SK-N-SH (cell line): ENCODE results near the gene MAP6. TPM values are rescaled to one million over a fixed set of nuclear protein-coding genes. Genes with fewer than 3 reads are reported as not detected.

ENCODE experiments used
- CTCF ChIA-PET: fragments of 300-600, 350-600 bp; formaldehyde crosslinking; extraction: SDS; loops from one replicate; lab custom pipeline; 2021; lab: Yijun Ruan, JAX
- POLR2A ChIA-PET: fragments of 350-600 bp; sonication (Branson Sonifier 250); formaldehyde crosslinking; extraction: SDS; loops from one replicate; lab custom pipeline; 2020; ENCODE audit warnings: antibody characterized with exemption, inconsistent platforms; lab: Yijun Ruan, JAX
- DNase-seq: peaks from one replicate; pipeline ENCODE4 v3.0.0; 2012
- H2AFZ ChIP-seq: fragments of 200-600 bp; sonication (generic); 2 replicates; pipeline ENCODE4 v1.8.1; 2016; ENCODE audit warnings: antibody characterized with exemption, mild to moderate bottlenecking, low read depth
- H3F3A ChIP-seq: fragments of 200-600 bp; sonication (generic); replicated peaks from 2 replicates; pipeline ENCODE3; 2016; ENCODE audit warnings: antibody characterized with exemption, mild to moderate bottlenecking; ENCODE audit not compliant: insufficient read depth
- H3K27ac ChIP-seq, 2 experiments: fragments of 200-500 bp in 1 of 2; fragments of 200-600 bp in 1 of 2; sonication (Bioruptor generic) in 1 of 2; sonication (generic), shearing (Covaris generic) in 1 of 2; 2 replicates each; pipeline versions ENCODE4 v1.5.1 to v1.6.1; 2014 to 2016; ENCODE audit warnings: low read depth in 2 of 2, inconsistent platforms in 1 of 2, low read length in 1 of 2, mild to moderate bottlenecking in 1 of 2, mixed read lengths in 1 of 2
- H3K27me3 ChIP-seq: fragments of 200-600 bp; sonication (generic), shearing (Covaris generic); 2 replicates; pipeline ENCODE4 v1.6.1; 2016; ENCODE audit warnings: mixed run types; ENCODE audit not compliant: insufficient read depth
- H3K36me3 ChIP-seq, 2 experiments: fragments of 200-500 bp in 1 of 2; fragments of 200-600 bp in 1 of 2; sonication (Bioruptor generic) in 1 of 2; sonication (generic) in 1 of 2; replicated peaks in 1 of 2; 2 replicates each; pipeline versions ENCODE3 to v1.5.1; 2014 to 2016; ENCODE audit warnings: low read length in 1 of 2, mild to moderate bottlenecking in 1 of 2; ENCODE audit not compliant: insufficient read depth in 2 of 2, control insufficient read depth in 1 of 2
- H3K4me1 ChIP-seq, 2 experiments: fragments of 200-500 bp in 1 of 2; fragments of 200-600 bp in 1 of 2; sonication (Bioruptor generic) in 1 of 2; sonication (generic), shearing (Covaris generic) in 1 of 2; 2 replicates each; pipeline versions ENCODE4 v1.5.1 to v1.6.1; 2014 to 2016; ENCODE audit warnings: low read depth in 1 of 2, low read length in 1 of 2, mixed run types in 1 of 2; ENCODE audit not compliant: insufficient read depth in 2 of 2, control insufficient read depth in 1 of 2
- H3K4me2 ChIP-seq: fragments of 200-600 bp; sonication (generic), shearing (Covaris generic); 2 replicates; pipeline ENCODE4 v1.6.1; 2017; ENCODE audit warnings: mixed run types
- H3K4me3 ChIP-seq, 2 experiments: fragments of 200-500 bp in 1 of 2; fragments of 200-600 bp in 1 of 2; sonication (Bioruptor generic) in 1 of 2; sonication (generic), shearing (Covaris generic) in 1 of 2; 2 replicates each; pipeline versions ENCODE4 v1.5.1 to v1.8.1; 2014 to 2016; ENCODE audit warnings: low read depth in 2 of 2, inconsistent platforms in 1 of 2, low read length in 1 of 2, mild to moderate bottlenecking in 1 of 2, mixed read lengths in 1 of 2, moderate library complexity in 1 of 2
- H3K79me2 ChIP-seq: fragments of 200-600 bp; sonication (generic); 2 replicates; pipeline ENCODE4 v1.8.1; 2017; ENCODE audit warnings: mild to moderate bottlenecking; ENCODE audit not compliant: insufficient read depth
- H3K9ac ChIP-seq: fragments of 200-600 bp; sonication (generic); 2 replicates; pipeline ENCODE4 v1.6.1; 2017; ENCODE audit warnings: mixed run types
- H3K9me2 ChIP-seq: fragments of 200-600 bp; sonication (generic); 2 replicates; pipeline ENCODE4 v1.6.1; 2017; ENCODE audit warnings: mixed run types
- H3K9me3 ChIP-seq: fragments of 200-600 bp; sonication (generic); 2 replicates; pipeline ENCODE4 v1.6.1; 2017; ENCODE audit warnings: mixed run types, mild to moderate bottlenecking, moderate library complexity
- H4K20me1 ChIP-seq: fragments of 200-600 bp; sonication (generic); 2 replicates; pipeline ENCODE4 v1.6.1; 2017; ENCODE audit warnings: mild to moderate bottlenecking, mixed run types; ENCODE audit not compliant: insufficient read depth
- CHD2 ChIP-seq: fragments of 150-350 bp; IDR thresholded peaks from 2 replicates; pipeline ENCODE4 v1.6.1; 2018; ENCODE audit warnings: low read length; ENCODE audit not compliant: partially characterized antibody
- ELF1 ChIP-seq: IDR thresholded peaks from 2 replicates; pipeline ENCODE4 v1.4.0; 2012
- EP300 ChIP-seq, 2 experiments: IDR thresholded peaks; 2 replicates each; pipeline versions ENCODE4 v1.4.0 to v1.6.1; 2012; ENCODE audit warnings: borderline replicate concordance in 1 of 2, low read depth in 1 of 2, low read length in 1 of 2
- EZH2phosphoT487 ChIP-seq: fragments of 200-600 bp; sonication (generic); IDR thresholded peaks from 2 replicates; pipeline ENCODE4 v1.6.1; 2017; ENCODE audit warnings: low read depth, mixed run types, mild to moderate bottlenecking, antibody characterized with exemption, moderate library complexity, borderline replicate concordance
- FOXJ3 ChIP-seq: sonication (generic); formaldehyde crosslinking; IDR thresholded peaks from 2 replicates; pipeline ENCODE4 v1.5.1; 2020; ENCODE audit warnings: mild to moderate bottlenecking, missing genetic modification reagents
- FOXM1 ChIP-seq: IDR thresholded peaks from 2 replicates; pipeline ENCODE4 v1.4.0; 2012; ENCODE audit warnings: low read depth, mild to moderate bottlenecking
- GABPA ChIP-seq: IDR thresholded peaks from 2 replicates; pipeline ENCODE4 v1.4.0; 2012; ENCODE audit warnings: low read depth, mild to moderate bottlenecking
- GATA2 ChIP-seq: sonication (generic); formaldehyde crosslinking; IDR thresholded peaks from 2 replicates; pipeline ENCODE4 v1.5.0; 2020; ENCODE audit warnings: mild to moderate bottlenecking, missing genetic modification reagents
- JUND ChIP-seq: IDR thresholded peaks from 2 replicates; pipeline ENCODE4 v1.4.0; 2012
- MEF2A ChIP-seq: IDR thresholded peaks from 2 replicates; pipeline ENCODE4 v1.4.0; 2012; ENCODE audit warnings: low read depth, borderline replicate concordance
- NRF1 ChIP-seq: IDR thresholded peaks from 2 replicates; pipeline ENCODE4 v1.6.1; 2012; ENCODE audit warnings: low read depth, mild to moderate bottlenecking, low read length
- POLR2AphosphoS5 ChIP-seq: IDR thresholded peaks from 2 replicates; pipeline ENCODE4 v1.6.1; 2012; ENCODE audit warnings: low read depth, low read length
- RCOR1 ChIP-seq: fragments of 150-350 bp; IDR thresholded peaks from 2 replicates; pipeline ENCODE4 v1.6.1; 2017; ENCODE audit warnings: antibody characterized with exemption, low read length
- SMC3 ChIP-seq: IDR thresholded peaks from 2 replicates; pipeline ENCODE4 v1.6.1; 2012; ENCODE audit warnings: low read depth, low read length, improper control_type of control experiment
- TAF1 ChIP-seq: IDR thresholded peaks from 2 replicates; pipeline ENCODE4 v1.6.1; 2012; ENCODE audit warnings: low read depth, mild to moderate bottlenecking, low read length, moderate library complexity, borderline replicate concordance
- TCF12 ChIP-seq: IDR thresholded peaks from 2 replicates; pipeline ENCODE4 v1.4.0; 2012
- TEAD4 ChIP-seq: IDR thresholded peaks from 2 replicates; pipeline ENCODE4 v1.4.0; 2012; ENCODE audit warnings: mild to moderate bottlenecking, borderline replicate concordance; ENCODE audit not compliant: insufficient read depth
- YY1 ChIP-seq: IDR thresholded peaks from 2 replicates; pipeline ENCODE4 v1.4.0; 2012; ENCODE audit warnings: low read depth, mild to moderate bottlenecking
- WGBS: methylation state at CpG from one replicate; pipeline ENCODE4 v1.1.6; 2017; ENCODE audit warnings: low lambda C conversion rate; 5-methylcytosine and 5-hydroxymethylcytosine counted together
- polyA plus RNA-seq, 3 experiments: library from polyadenylated mRNA; depleted of rRNA; stranded (reverse); fragments of >200 nt; gene quantifications; 2 replicates each; pipeline ENCODE4 v1.2.3, GENCODE V29; 2012
- TF ChIP-seq, protein P1 (sequence below): fragments of 150-350 bp; IDR thresholded peaks from 2 replicates; pipeline ENCODE4 v1.6.1; 2016; ENCODE audit warnings: mild to moderate bottlenecking, low read depth, low read length
- TF ChIP-seq, protein P2 (sequence below): IDR thresholded peaks from 2 replicates; pipeline ENCODE4; 2012
- TF ChIP-seq, protein P3 (sequence below): IDR thresholded peaks from 2 replicates; pipeline ENCODE4 v1.6.1; 2012; ENCODE audit warnings: mild to moderate bottlenecking, low read depth, low read length, moderate library complexity
- TF ChIP-seq, protein P4 (sequence below): IDR thresholded peaks from 2 replicates; pipeline ENCODE4 v1.4.0; 2012; ENCODE audit warnings: low read depth, borderline replicate concordance

Gene MAP6
- polyA plus RNA-seq, 1 of the 3 experiments (the other 2 are of a cell fraction): 11.1 TPM

DNA sequence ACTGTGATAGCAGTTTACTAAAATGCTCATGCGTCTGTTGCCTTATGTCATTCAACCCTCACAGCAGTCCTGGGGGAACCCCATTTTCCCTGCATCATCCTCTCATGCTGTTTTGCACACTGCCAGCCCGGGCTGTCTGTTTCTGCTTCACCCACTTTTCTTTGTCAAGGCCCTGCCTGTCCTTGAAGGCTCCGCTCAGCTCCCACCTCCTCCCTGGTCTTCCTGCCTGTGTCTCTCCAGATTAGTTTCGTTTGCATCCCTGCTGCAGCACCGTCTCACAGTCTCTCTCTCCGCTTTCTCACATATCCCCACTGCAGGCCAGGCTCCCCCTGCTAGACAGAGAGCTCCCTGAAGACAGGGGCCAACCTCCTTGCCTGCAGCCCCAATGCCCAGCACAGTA lies 76.9 kb downstream of the MAP6 start:
- H3K4me3 ChIP-seq: no peak overlapping the region
- H3K4me1 ChIP-seq: peaks cover 0 to 10% of the 10 kb centered on the region in 2 experiments; a peak in 1 of 4 replicates
- no peaks in the 10 kb centered on the region for H3K36me3 ChIP-seq
- TF ChIP-seq, protein P1, sequence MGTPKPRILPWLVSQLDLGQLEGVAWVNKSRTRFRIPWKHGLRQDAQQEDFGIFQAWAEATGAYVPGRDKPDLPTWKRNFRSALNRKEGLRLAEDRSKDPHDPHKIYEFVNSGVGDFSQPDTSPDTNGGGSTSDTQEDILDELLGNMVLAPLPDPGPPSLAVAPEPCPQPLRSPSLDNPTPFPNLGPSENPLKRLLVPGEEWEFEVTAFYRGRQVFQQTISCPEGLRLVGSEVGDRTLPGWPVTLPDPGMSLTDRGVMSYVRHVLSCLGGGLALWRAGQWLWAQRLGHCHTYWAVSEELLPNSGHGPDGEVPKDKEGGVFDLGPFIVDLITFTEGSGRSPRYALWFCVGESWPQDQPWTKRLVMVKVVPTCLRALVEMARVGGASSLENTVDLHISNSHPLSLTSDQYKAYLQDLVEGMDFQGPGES: no peak
- TF ChIP-seq EP300 (IDR thresholded peaks at IDR 0.05; ENCODE audit: borderline replicate concordance in 1 of 2, low read depth in 1 of 2, low read length in 1 of 2) (no peak), TCF12 (no peak), JUND (no peak), YY1 (no peak), MEF2A (no peak), NRF1 (no peak)
- TF ChIP-seq, all 33 proteins: peak for 0
- Histone ChIP-seq H3K9me3 (no peaks in the 10 kb centered on the region), H3K79me2 (no peaks in the 10 kb centered on the region), H3K9ac (no peak overlapping the region), H3K4me2 (no peak overlapping the region), H4K20me1 (no peaks in the 10 kb centered on the region), H2AFZ (no peak overlapping the region), H3F3A (no peaks in the 10 kb centered on the region), H3K27me3 (no peaks in the 10 kb centered on the region), H3K27ac (no peak overlapping the region), H3K9me2 (no peaks in the 10 kb centered on the region)
- DNase-seq: no peak
- WGBS: 83% methylated on average over 6 of the region's 6 CpGs
- ChIA-PET CTCF (interaction anchor here (0.9 to 1.5 kb wide), 2 partner anchors 8 to 20 kb away, joined by 3 read pairs; no protein-coding TSS in a partner anchor), POLR2A (interaction anchor here (1.3 to 2.6 kb wide), 2 partner anchors 9 kb away, joined by 3 to 9 read pairs; no protein-coding TSS in a partner anchor)

DNA sequence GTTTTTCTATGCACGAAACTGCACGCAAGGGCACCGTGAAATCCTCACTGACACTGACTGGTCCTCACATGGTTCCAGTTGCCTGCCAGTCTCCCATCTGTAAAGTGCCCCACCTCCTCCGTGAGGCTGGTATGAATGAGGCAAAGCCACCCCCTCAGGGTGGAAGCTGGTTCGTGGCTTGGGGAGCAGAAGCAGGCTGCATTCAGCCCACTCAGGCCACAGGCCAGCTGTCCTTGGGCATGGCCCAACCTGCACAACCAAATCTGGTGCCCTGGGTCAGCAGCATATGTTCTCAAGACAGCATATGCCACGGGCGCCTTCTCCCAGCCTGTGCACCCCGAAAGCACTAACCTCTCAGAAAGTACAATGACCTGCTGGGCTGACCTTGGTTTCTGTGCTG lies 77.5 kb downstream of the MAP6 start:
- 84% methylated on average over 6 of the region's 8 CpGs for WGBS
- TF ChIP-seq EZH2phosphoT487: no peak
- TF ChIP-seq SMC3: no peak
- TF ChIP-seq GABPA: no peak
- no peak for TF ChIP-seq GATA2 (CRISPR knock-in tag)
- TF ChIP-seq TEAD4: no peak
- TF ChIP-seq YY1: no peak
- no peak for TF ChIP-seq TAF1
- no peak for TF ChIP-seq FOXJ3 (CRISPR knock-in tag)
- TF ChIP-seq POLR2AphosphoS5: no peak
- TF ChIP-seq, protein P2, sequence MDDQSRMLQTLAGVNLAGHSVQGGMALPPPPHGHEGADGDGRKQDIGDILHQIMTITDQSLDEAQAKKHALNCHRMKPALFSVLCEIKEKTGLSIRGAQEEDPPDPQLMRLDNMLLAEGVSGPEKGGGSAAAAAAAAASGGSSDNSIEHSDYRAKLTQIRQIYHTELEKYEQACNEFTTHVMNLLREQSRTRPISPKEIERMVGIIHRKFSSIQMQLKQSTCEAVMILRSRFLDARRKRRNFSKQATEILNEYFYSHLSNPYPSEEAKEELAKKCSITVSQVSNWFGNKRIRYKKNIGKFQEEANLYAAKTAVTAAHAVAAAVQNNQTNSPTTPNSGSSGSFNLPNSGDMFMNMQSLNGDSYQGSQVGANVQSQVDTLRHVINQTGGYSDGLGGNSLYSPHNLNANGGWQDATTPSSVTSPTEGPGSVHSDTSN: no peak
- TF ChIP-seq, protein P3, sequence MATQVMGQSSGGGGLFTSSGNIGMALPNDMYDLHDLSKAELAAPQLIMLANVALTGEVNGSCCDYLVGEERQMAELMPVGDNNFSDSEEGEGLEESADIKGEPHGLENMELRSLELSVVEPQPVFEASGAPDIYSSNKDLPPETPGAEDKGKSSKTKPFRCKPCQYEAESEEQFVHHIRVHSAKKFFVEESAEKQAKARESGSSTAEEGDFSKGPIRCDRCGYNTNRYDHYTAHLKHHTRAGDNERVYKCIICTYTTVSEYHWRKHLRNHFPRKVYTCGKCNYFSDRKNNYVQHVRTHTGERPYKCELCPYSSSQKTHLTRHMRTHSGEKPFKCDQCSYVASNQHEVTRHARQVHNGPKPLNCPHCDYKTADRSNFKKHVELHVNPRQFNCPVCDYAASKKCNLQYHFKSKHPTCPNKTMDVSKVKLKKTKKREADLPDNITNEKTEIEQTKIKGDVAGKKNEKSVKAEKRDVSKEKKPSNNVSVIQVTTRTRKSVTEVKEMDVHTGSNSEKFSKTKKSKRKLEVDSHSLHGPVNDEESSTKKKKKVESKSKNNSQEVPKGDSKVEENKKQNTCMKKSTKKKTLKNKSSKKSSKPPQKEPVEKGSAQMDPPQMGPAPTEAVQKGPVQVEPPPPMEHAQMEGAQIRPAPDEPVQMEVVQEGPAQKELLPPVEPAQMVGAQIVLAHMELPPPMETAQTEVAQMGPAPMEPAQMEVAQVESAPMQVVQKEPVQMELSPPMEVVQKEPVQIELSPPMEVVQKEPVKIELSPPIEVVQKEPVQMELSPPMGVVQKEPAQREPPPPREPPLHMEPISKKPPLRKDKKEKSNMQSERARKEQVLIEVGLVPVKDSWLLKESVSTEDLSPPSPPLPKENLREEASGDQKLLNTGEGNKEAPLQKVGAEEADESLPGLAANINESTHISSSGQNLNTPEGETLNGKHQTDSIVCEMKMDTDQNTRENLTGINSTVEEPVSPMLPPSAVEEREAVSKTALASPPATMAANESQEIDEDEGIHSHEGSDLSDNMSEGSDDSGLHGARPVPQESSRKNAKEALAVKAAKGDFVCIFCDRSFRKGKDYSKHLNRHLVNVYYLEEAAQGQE: no peak
- no peak for TF ChIP-seq FOXM1
- no peak for TF ChIP-seq RCOR1
- TF ChIP-seq CHD2: no peak
- TF ChIP-seq, protein P4, sequence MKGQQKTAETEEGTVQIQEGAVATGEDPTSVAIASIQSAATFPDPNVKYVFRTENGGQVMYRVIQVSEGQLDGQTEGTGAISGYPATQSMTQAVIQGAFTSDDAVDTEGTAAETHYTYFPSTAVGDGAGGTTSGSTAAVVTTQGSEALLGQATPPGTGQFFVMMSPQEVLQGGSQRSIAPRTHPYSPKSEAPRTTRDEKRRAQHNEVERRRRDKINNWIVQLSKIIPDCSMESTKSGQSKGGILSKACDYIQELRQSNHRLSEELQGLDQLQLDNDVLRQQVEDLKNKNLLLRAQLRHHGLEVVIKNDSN: no peak
- no peak for TF ChIP-seq ELF1
- TF ChIP-seq, protein P1: no peak

More for the DNA sequence above, 77.5 kb downstream of the MAP6 start:
- Histone ChIP-seq H3K9me2 (no peaks in the 10 kb centered on the region), H3K9ac (no peak overlapping the region), H3K4me3 (no peak overlapping the region), H2AFZ (no peak overlapping the region), H3K27ac (no peak overlapping the region), H3K79me2 (no peaks in the 10 kb centered on the region), H3K4me2 (no peak overlapping the region), H3K36me3 (no peaks in the 10 kb centered on the region), H3F3A (no peaks in the 10 kb centered on the region), H4K20me1 (no peaks in the 10 kb centered on the region), H3K27me3 (no peaks in the 10 kb centered on the region), H3K4me1 (peaks cover 0 to 10% of the 10 kb centered on the region in 2 experiments; a peak in 1 of 4 replicates), H3K9me3 (no peaks in the 10 kb centered on the region)
- peak; percentile 61 for DNase-seq
- ChIA-PET POLR2A (interaction anchor here (1.3 to 2.6 kb wide), 2 partner anchors 8 to 10 kb away, joined by 3 to 9 read pairs; no protein-coding TSS in a partner anchor), CTCF (interaction anchor here (1.5 to 1.6 kb wide), 2 partner anchors 15 to 203 kb away, joined by 3 to 5 read pairs; no protein-coding TSS in a partner anchor)
